ENCODE results near the gene GTPBP4.

- TF ChIP-seq POLR2G (IDR thresholded peaks at IDR 0.05; ENCODE audit: low read depth, low read length) (no peak), ZNF395 (CRISPR knock-in tag; IDR thresholded peaks at IDR 0.05) (no peak), YY1 (IDR thresholded peaks at IDR 0.05; ENCODE audit: borderline replicate concordance in 1 of 3, control insufficient read depth in 1 of 3, extremely low read depth in 1 of 3, insufficient read depth in 3 of 3, insufficient read length in 1 of 3, insufficient replicate concordance in 2 of 3, low read depth in 1 of 3, low read length in 2 of 3) (no peak), REST (IDR thresholded peaks at IDR 0.05; ENCODE audit: borderline replicate concordance) (no peak), REST (CRISPR knock-in tag; IDR thresholded peaks at IDR 0.05; ENCODE audit: low read depth) (no peak), NKRF (IDR thresholded peaks at IDR 0.05; ENCODE audit: borderline replicate concordance) (no peak), TBP (optimal IDR thresholded peaks at IDR 0.05; ENCODE audit: low read depth, low read length) (no peak), JUN (IDR thresholded peaks at IDR 0.05; ENCODE audit: borderline replicate concordance, low read depth, low read length) (no peak), JUN (CRISPR knock-in tag; IDR thresholded peaks at IDR 0.05; ENCODE audit: borderline replicate concordance) (no peak), HCFC1 (IDR thresholded peaks at IDR 0.05; ENCODE audit: low read depth, low read length) (no peak), ZNF124 (CRISPR knock-in tag; IDR thresholded peaks at IDR 0.05) (no peak), POLR2A (conservative IDR thresholded peaks at IDR 0.05) (no peak), ZNF707 (CRISPR knock-in tag; conservative IDR thresholded peaks at IDR 0.05) (no peak), ZNF121 (CRISPR knock-in tag; conservative IDR thresholded peaks at IDR 0.05) (no peak), ZNF12 (CRISPR knock-in tag; IDR thresholded peaks at IDR 0.05) (no peak), DACH1 (IDR thresholded peaks at IDR 0.05; ENCODE audit: partially characterized antibody) (no peak)
These were observed 57.2 kb downstream of the GTPBP4 start for GRCh38 chr10:1045415-1045814.

Measured in K562 (cell line).